ENCODE data around the gene SAP25. TPM values are rescaled to one million over a fixed set of nuclear protein-coding genes. Genes with fewer than 3 reads are reported as not detected.

SAP25 gene
- total and polyA plus RNA-seq, 2 experiments from 2014 or later, result 3.8 to 4.1 TPM

GRCh38 chr7:100606313-100606712 lies 32.6 kb upstream of the SAP25 start:
- ATAC-seq (no peak), DNase-seq (ENCODE audit: low spot score) (no peak)
- Mint-ChIP-seq H3K27me3 (ENCODE audit: insufficient read depth, low read depth, poor library complexity) (peaks cover 32% of the 10 kb centered on the region), H3K4me1 (peaks cover 30% of the 10 kb centered on the region), H3K9me3 (no peaks in the 10 kb centered on the region), H3K36me3 (ENCODE audit: low read depth) (peaks cover 10% of the 10 kb centered on the region; the same call in 2 of the 3 replicates), H3K27ac (no peak overlapping the region), H3K4me3 (peak overlapping the region; percentile 86)
- Histone ChIP-seq H3K9me2 (ENCODE audit: insufficient read depth) (no peaks in the 10 kb centered on the region), H3K79me2 (replicated peaks; ENCODE audit: insufficient read depth) (no peaks in the 10 kb centered on the region), H3K4me2 (peak overlapping the region; percentile 99), H2AFZ (no peak overlapping the region; the same call in 1 of the 2 replicates), H3K4me3 (peak overlapping the region; percentile 90; the same call in 1 of the 2 replicates), H4K20me1 (replicated peaks; ENCODE audit: insufficient read depth) (no peaks in the 10 kb centered on the region), H3K4me1 (ENCODE audit: insufficient read depth) (peaks cover 24% of the 10 kb centered on the region), H3K27me3 (ENCODE audit: insufficient read depth) (peaks cover 13% of the 10 kb centered on the region), H3F3A (replicated peaks; ENCODE audit: low read depth) (peaks cover 8% of the 10 kb centered on the region; the same call in 1 of the 2 replicates), H3K36me3 (ENCODE audit: insufficient read depth) (no peaks in the 10 kb centered on the region), H3K27ac (ENCODE audit: low read depth) (no peak overlapping the region)
- no peak for TF ChIP-seq ZNF114 (CRISPR knock-in tag; IDR thresholded peaks at IDR 0.05)
- TF ChIP-seq ZNF331 (CRISPR knock-in tag; IDR thresholded peaks at IDR 0.05; ENCODE audit: low read depth), result no peak
- no peak for TF ChIP-seq CREB1 (CRISPR knock-in tag; IDR thresholded peaks at IDR 0.05; ENCODE audit: low read depth)
- TF ChIP-seq ZNF462 (CRISPR knock-in tag; IDR thresholded peaks at IDR 0.05), result no peak
- TF ChIP-seq, protein P1, sequence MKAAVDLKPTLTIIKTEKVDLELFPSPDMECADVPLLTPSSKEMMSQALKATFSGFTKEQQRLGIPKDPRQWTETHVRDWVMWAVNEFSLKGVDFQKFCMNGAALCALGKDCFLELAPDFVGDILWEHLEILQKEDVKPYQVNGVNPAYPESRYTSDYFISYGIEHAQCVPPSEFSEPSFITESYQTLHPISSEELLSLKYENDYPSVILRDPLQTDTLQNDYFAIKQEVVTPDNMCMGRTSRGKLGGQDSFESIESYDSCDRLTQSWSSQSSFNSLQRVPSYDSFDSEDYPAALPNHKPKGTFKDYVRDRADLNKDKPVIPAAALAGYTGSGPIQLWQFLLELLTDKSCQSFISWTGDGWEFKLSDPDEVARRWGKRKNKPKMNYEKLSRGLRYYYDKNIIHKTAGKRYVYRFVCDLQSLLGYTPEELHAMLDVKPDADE (IDR thresholded peaks at IDR 0.05), result no peak
- no peak for TF ChIP-seq STAT1 (IDR thresholded peaks at IDR 0.05; ENCODE audit: unreplicated experiment)
- TF ChIP-seq POLR2AphosphoS5 (IDR thresholded peaks at IDR 0.05; ENCODE audit: low read depth), result no peak
- TF ChIP-seq REST (IDR thresholded peaks at IDR 0.05; ENCODE audit: unreplicated experiment), result no peak
- no peak for TF ChIP-seq JUNB (IDR thresholded peaks at IDR 0.05; ENCODE audit: unreplicated experiment)
- TF ChIP-seq CTCF (conservative IDR thresholded peaks at IDR 0.05; ENCODE audit: low read depth in 2 of 2), result no peak
- TF ChIP-seq NANOG (IDR thresholded peaks at IDR 0.05; ENCODE audit: borderline replicate concordance), result no peak
- TF ChIP-seq EZH2 (IDR thresholded peaks at IDR 0.05; ENCODE audit: low read depth, unreplicated experiment), result no peak
- no peak for TF ChIP-seq EZH2phosphoT487 (IDR thresholded peaks at IDR 0.05; ENCODE audit: unreplicated experiment)
